H1 (cell line): ENCODE measurements around the gene TMEM212. TPM values are rescaled to one million over a fixed set of nuclear protein-coding genes. Genes with fewer than 3 reads are reported as not detected.

Experiments
- CBX5 ChIP-seq: fragments of 300-800, 300-1000 bp; sonication (generic); IDR thresholded peaks from 2 replicates; pipeline ENCODE4 v1.7.1; 2016; ENCODE audit warnings: antibody characterized with exemption, low read length, low read depth
- CBX8 ChIP-seq: fragments of 300-800, 300-1000 bp; sonication (generic); IDR thresholded peaks from 2 replicates; pipeline ENCODE4 v1.7.1; 2016; ENCODE audit warnings: low read depth, low read length, borderline replicate concordance
- GABPA ChIP-seq: IDR thresholded peaks from 2 replicates; pipeline ENCODE4 v1.6.1; 2011; ENCODE audit warnings: mild to moderate bottlenecking, low read length, moderate library complexity, borderline replicate concordance; ENCODE audit not compliant: insufficient read depth
- POLR2A ChIP-seq, 2 experiments: IDR thresholded peaks; 1 replicate in 1 of 2; 2 replicates in 1 of 2; pipeline ENCODE4 v1.6.1; 2011; ENCODE audit warnings: low read depth in 2 of 2, low read length in 2 of 2, mild to moderate bottlenecking in 2 of 2; ENCODE audit errors: control extremely low read depth in 1 of 2
- POU5F1 ChIP-seq: IDR thresholded peaks from 2 replicates; pipeline ENCODE4 v1.6.1; 2011; ENCODE audit warnings: low read depth, mild to moderate bottlenecking, low read length, moderate library complexity
- RAD21 ChIP-seq, 2 experiments: IDR thresholded peaks in 1 of 2; conservative IDR thresholded peaks in 1 of 2; 2 replicates each; pipeline ENCODE4 v1.6.1; 2011; ENCODE audit warnings: low read depth in 2 of 2, low read length in 2 of 2, improper control_type of control experiment in 1 of 2, inconsistent platforms in 1 of 2, mild to moderate bottlenecking in 1 of 2, moderate library complexity in 1 of 2
- RBBP5 ChIP-seq: IDR thresholded peaks from 2 replicates; pipeline ENCODE4 v1.7.1; 2012; ENCODE audit warnings: low read depth, mild to moderate bottlenecking, inconsistent platforms, low read length, moderate library complexity, borderline replicate concordance
- SP1 ChIP-seq: IDR thresholded peaks from 2 replicates; pipeline ENCODE4 v1.6.1; 2011; ENCODE audit warnings: low read depth, low read length
- SP2 ChIP-seq: IDR thresholded peaks from 2 replicates; pipeline ENCODE4 v1.6.1; 2012; ENCODE audit warnings: mild to moderate bottlenecking, low read length, inconsistent platforms
- TAF1 ChIP-seq: IDR thresholded peaks from 2 replicates; pipeline ENCODE4 v1.6.1; 2011; ENCODE audit warnings: mild to moderate bottlenecking, low read depth, low read length
- polyA plus RNA-seq, 7 experiments: library from polyadenylated mRNA; depleted of rRNA in 3 of 7; stranded (reverse) in 5 of 7; unstranded in 2 of 7; fragments of >200 nt in 5 of 7; fragments of 200-250 nt in 2 of 7; gene quantifications; 1 replicate in 5 of 7; 2 replicates in 1 of 7; 4 replicates in 1 of 7; pipeline versions ENCODE4 v1.2.1 to v1.2.3, GENCODE V29; 2011 to 2013; ENCODE audit warnings: missing spikeins in 2 of 7, mixed read lengths in 2 of 7
- total RNA-seq: library from RNA; stranded (reverse); fragmentation: NEBNext Ultra II Directional; extraction: Animal tissue kit (Norgen Biotek cat#: 25700); gene quantifications from 2 replicates; pipeline ENCODE4 v1.2.1, GENCODE V29; 2021
- TF ChIP-seq, protein P1 (sequence below): fragments of 300-600 bp; sonication (generic); IDR thresholded peaks from 2 replicates; pipeline ENCODE4 v1.7.1; 2012; ENCODE audit warnings: low read length, moderate library complexity, mild to moderate bottlenecking, inconsistent platforms; ENCODE audit not compliant: insufficient replicate concordance

The TMEM212 gene
- total and polyA plus RNA-seq, 2 of the 8 experiments (the other 6 are each of a cell fraction or from before 2014, with no cell fraction given): not detected

DNA sequence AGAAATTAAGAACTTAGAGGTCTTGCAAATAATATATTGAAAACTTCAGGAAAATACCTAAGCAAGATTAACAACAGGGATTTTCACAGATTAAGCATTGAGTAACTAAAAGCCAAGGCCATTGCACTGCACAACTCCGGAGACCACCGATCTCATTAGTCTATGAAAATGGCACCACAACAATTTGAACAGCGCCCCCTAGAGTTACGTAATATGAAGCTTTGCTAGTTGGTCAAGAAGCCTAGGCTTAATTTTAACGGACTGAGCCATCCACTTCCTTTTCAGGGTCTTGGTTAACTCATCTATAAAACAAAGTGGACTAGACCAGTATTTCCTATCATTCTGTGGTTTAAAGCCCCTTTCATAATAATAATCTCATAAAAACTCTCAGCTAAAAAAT, 24.8 kb downstream of the TMEM212 start (continued):
- TF ChIP-seq, protein P1, sequence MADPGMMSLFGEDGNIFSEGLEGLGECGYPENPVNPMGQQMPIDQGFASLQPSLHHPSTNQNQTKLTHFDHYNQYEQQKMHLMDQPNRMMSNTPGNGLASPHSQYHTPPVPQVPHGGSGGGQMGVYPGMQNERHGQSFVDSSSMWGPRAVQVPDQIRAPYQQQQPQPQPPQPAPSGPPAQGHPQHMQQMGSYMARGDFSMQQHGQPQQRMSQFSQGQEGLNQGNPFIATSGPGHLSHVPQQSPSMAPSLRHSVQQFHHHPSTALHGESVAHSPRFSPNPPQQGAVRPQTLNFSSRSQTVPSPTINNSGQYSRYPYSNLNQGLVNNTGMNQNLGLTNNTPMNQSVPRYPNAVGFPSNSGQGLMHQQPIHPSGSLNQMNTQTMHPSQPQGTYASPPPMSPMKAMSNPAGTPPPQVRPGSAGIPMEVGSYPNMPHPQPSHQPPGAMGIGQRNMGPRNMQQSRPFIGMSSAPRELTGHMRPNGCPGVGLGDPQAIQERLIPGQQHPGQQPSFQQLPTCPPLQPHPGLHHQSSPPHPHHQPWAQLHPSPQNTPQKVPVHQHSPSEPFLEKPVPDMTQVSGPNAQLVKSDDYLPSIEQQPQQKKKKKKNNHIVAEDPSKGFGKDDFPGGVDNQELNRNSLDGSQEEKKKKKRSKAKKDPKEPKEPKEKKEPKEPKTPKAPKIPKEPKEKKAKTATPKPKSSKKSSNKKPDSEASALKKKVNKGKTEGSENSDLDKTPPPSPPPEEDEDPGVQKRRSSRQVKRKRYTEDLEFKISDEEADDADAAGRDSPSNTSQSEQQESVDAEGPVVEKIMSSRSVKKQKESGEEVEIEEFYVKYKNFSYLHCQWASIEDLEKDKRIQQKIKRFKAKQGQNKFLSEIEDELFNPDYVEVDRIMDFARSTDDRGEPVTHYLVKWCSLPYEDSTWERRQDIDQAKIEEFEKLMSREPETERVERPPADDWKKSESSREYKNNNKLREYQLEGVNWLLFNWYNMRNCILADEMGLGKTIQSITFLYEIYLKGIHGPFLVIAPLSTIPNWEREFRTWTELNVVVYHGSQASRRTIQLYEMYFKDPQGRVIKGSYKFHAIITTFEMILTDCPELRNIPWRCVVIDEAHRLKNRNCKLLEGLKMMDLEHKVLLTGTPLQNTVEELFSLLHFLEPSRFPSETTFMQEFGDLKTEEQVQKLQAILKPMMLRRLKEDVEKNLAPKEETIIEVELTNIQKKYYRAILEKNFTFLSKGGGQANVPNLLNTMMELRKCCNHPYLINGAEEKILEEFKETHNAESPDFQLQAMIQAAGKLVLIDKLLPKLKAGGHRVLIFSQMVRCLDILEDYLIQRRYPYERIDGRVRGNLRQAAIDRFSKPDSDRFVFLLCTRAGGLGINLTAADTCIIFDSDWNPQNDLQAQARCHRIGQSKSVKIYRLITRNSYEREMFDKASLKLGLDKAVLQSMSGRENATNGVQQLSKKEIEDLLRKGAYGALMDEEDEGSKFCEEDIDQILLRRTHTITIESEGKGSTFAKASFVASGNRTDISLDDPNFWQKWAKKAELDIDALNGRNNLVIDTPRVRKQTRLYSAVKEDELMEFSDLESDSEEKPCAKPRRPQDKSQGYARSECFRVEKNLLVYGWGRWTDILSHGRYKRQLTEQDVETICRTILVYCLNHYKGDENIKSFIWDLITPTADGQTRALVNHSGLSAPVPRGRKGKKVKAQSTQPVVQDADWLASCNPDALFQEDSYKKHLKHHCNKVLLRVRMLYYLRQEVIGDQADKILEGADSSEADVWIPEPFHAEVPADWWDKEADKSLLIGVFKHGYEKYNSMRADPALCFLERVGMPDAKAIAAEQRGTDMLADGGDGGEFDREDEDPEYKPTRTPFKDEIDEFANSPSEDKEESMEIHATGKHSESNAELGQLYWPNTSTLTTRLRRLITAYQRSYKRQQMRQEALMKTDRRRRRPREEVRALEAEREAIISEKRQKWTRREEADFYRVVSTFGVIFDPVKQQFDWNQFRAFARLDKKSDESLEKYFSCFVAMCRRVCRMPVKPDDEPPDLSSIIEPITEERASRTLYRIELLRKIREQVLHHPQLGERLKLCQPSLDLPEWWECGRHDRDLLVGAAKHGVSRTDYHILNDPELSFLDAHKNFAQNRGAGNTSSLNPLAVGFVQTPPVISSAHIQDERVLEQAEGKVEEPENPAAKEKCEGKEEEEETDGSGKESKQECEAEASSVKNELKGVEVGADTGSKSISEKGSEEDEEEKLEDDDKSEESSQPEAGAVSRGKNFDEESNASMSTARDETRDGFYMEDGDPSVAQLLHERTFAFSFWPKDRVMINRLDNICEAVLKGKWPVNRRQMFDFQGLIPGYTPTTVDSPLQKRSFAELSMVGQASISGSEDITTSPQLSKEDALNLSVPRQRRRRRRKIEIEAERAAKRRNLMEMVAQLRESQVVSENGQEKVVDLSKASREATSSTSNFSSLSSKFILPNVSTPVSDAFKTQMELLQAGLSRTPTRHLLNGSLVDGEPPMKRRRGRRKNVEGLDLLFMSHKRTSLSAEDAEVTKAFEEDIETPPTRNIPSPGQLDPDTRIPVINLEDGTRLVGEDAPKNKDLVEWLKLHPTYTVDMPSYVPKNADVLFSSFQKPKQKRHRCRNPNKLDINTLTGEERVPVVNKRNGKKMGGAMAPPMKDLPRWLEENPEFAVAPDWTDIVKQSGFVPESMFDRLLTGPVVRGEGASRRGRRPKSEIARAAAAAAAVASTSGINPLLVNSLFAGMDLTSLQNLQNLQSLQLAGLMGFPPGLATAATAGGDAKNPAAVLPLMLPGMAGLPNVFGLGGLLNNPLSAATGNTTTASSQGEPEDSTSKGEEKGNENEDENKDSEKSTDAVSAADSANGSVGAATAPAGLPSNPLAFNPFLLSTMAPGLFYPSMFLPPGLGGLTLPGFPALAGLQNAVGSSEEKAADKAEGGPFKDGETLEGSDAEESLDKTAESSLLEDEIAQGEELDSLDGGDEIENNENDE: no peak
- TF ChIP-seq RBBP5 (no peak), SP2 (no peak), CBX5 (no peak), GABPA (no peak), POU5F1 (no peak), RAD21 (IDR thresholded peaks at IDR 0.05 in 1 of 2, conservative IDR thresholded peaks at IDR 0.05 in 1 of 2; ENCODE audit: low read depth in 2 of 2, low read length in 2 of 2) (peak; percentile 24 to 32; a peak in 3 of 4 replicates), SP1 (no peak), CBX8 (no peak), POLR2A (IDR thresholded peaks at IDR 0.05; ENCODE audit: control extremely low read depth in 1 of 2, low read depth in 2 of 2, low read length in 2 of 2) (no peak), TAF1 (no peak)
- TF ChIP-seq, all 59 proteins: peak for 4
